Ovary (tissue), 9 donors: ENCODE measurements around the gene FOXD4L3. TPM values are rescaled to one million over a fixed set of nuclear protein-coding genes. Genes with fewer than 3 reads are reported as not detected.
"Not testable (repeated sequence)": the region's sequence is repeated elsewhere in the genome, so short reads cannot be mapped to it uniquely, and the experiment has no call there.

Experiments
- DNase-seq, 5 donors: peaks; one replicate each; pipeline ENCODE4 v3.0.0-alpha.2; 2019 to 2020
- H3K27ac ChIP-seq, 2 donors: fragments of 200-600 bp; one replicate each; pipeline versions ENCODE4 v1.5.1 to v1.8.0; 2019 to 2022
- H3K27me3 ChIP-seq: fragments of 200-600 bp; one replicate; pipeline ENCODE4 v1.8.0; 2022
- H3K36me3 ChIP-seq: fragments of 200-600 bp; sonication (generic); one replicate; pipeline ENCODE4 v1.5.1; 2019
- H3K4me1 ChIP-seq: one replicate; pipeline ENCODE4 v1.8.1; 2013; ENCODE audit warnings: mild to moderate bottlenecking, moderate library complexity; ENCODE audit not compliant: insufficient read depth
- H3K4me3 ChIP-seq: fragments of 200-600 bp; sonication (generic); one replicate; pipeline ENCODE4 v1.5.1; 2017
- H3K9me3 ChIP-seq, 2 donors: fragments of 200-600 bp in 1 of 2; sonication (generic) in 1 of 2; one replicate each; pipeline versions ENCODE4 v1.5.1 to v1.8.1; 2013 to 2019; ENCODE audit warnings: mild to moderate bottlenecking in 1 of 2, moderate library complexity in 1 of 2
- WGBS, 3 donors: extraction: QIAGEN DNeasy Blood & Tissue Kit in 1 of 3; methylation state at CpG; one replicate each; pipeline versions ENCODE4 v1.1.5 to v1.1.7; 2013 to 2017; 5-methylcytosine and 5-hydroxymethylcytosine counted together
- intact Hi-C, 4 donors: fragments of 100-400 bp; cut with DNase I; formaldehyde crosslinking; loops; one replicate each; pipeline versions ENCODE4 v1.11.0 to v1.15.1; 2022 to 2023
- polyA plus RNA-seq, 2 donors: library from polyadenylated mRNA; stranded (reverse); fragments of 200-250 nt in 1 of 2; fragments of 350-450 nt in 1 of 2; fragmentation: Illumina TruSeq in 1 of 2; extraction: RNeasy Lipid Tissue Mini Kit (QIAGEN cat#74804) in 1 of 2; gene quantifications; one replicate each; pipeline ENCODE4 v1.2.3, GENCODE V29; 2013 to 2014
- total RNA-seq, 7 donors: library from RNA; depleted of rRNA in 2 of 7; stranded (reverse); fragments of >200 nt in 2 of 7; fragmentation: NEBNext Ultra II Directional in 3 of 7; extraction: Animal tissue kit (Norgen Biotek cat#: 25700) in 3 of 7; gene quantifications; one replicate each; pipeline versions ENCODE4 v1.1.0 to v1.2.4, GENCODE V29; 2016 to 2023
- TF ChIP-seq, protein P1 (sequence below), 3 donors: fragments of 450-650 bp in 2 of 3; fragments of 200-600 bp in 1 of 3; IDR thresholded peaks; one replicate each; pipeline versions ENCODE4 v1.5.1 to v1.8.0; 2016 to 2022; ENCODE audit warnings: antibody characterized with exemption in 3 of 3, mild to moderate bottlenecking in 1 of 3
- donor health status: DM: no; HTN: no; CAD: no; lungs with moderate emphysema.
- donor health status: DM: no; HTN: no; CAD: no.
- donor health status: Bipolar disorder and iron deficiency.
- donor health status: DM: yes; HTN: yes; CAD: no.
- donor health status: DM: no; HTN: no; CAD: no.
- donor health status: DM: yes; HTN: yes; CAD: no.

Gene FOXD4L3
- total and polyA plus RNA-seq, 9 donors: 0.12 TPM; not detected in 8

GRCh38 chr9:68324518-68324917 lies 21.9 kb downstream of the FOXD4L3 start:
- H3K36me3 ChIP-seq, H3K4me3 ChIP-seq, H3K27me3 ChIP-seq, DNase-seq, H3K9me3 ChIP-seq, H3K27ac ChIP-seq, H3K4me1 ChIP-seq, intact Hi-C loops: not testable (repeated sequence)
- WGBS, 3 donors: 5 to 6% methylated on average over 3 to 6 of the region's 20 CpGs; no CpG with 5 or more reads in 1 of the 3 donors

DNA sequence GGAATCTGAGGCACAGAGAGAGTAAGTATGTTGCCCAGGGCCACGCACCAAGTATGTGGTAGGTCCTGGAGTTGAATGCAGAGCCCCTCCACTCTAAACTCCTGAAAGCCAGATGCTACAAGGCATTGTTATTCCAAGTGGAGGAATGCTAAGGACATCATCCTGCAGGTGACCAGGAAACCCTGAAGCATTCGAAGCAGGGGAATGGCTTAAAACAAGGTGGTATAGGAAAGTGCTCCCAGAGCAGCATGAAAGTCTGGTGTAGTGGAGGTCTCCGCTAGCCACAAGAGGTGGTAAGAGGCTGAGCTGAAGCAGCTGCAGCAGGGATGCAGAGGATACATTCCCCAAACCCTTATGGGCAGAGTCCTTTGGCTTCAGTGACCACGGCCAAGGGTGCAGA lies 26.4 kb downstream of the FOXD4L3 start:
- H3K36me3 ChIP-seq, H3K27me3 ChIP-seq, H3K9me3 ChIP-seq, H3K4me3 ChIP-seq, intact Hi-C loops, H3K4me1 ChIP-seq, H3K27ac ChIP-seq, DNase-seq: not testable (repeated sequence)
- WGBS, 3 donors: 72 to 83% (median 79%) methylated on average over 2 of the region's 4 CpGs

- DNase-seq, H3K4me1 ChIP-seq, H3K27ac ChIP-seq, H3K36me3 ChIP-seq, H3K27me3 ChIP-seq, intact Hi-C loops, H3K4me3 ChIP-seq, H3K9me3 ChIP-seq: not testable (repeated sequence)
- WGBS, 3 donors: 72 to 87% (median 75%) methylated on average over 7 to 11 of the region's 11 CpGs
Measured at GRCh38 chr9:68330531-68331173, 28.0 kb downstream of the FOXD4L3 start.

GRCh38 chr9:68332122-68332521 lies 29.5 kb downstream of the FOXD4L3 start:
- H3K36me3 ChIP-seq, H3K4me1 ChIP-seq, DNase-seq, H3K9me3 ChIP-seq, H3K4me3 ChIP-seq, H3K27me3 ChIP-seq, intact Hi-C loops, H3K27ac ChIP-seq: not testable (repeated sequence)
- WGBS, 3 donors: 78 to 100% (median 82%) methylated on average over 1 of the region's 1 CpG

DNA sequence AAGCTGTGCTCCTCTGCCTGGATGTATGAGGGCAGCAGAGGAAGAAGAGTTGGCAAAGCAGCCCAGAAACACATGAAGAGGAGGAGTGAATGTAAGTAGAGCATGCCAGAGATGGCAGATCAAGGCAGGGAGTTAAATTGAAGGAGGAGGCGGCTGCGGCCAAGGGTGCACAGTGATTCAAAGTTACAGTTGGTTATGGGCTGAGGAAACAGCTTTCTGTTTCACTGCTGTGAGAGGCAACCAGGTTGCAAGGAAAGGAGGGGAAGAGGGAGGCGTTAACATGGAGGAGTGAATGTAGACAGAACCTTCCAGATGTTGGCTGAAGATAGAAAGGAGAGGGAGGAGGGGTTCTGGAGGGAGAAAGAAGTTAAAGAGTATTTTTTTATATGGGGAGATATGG lies 33.3 kb downstream of the FOXD4L3 start:
- H3K36me3 ChIP-seq, H3K27ac ChIP-seq, H3K9me3 ChIP-seq, DNase-seq, H3K4me1 ChIP-seq, H3K27me3 ChIP-seq, H3K4me3 ChIP-seq, intact Hi-C loops: not testable (repeated sequence)
- WGBS, 3 donors: 22 to 31% methylated on average over 3 of the region's 3 CpGs; no CpG with 5 or more reads in 1 of the 3 donors

DNA sequence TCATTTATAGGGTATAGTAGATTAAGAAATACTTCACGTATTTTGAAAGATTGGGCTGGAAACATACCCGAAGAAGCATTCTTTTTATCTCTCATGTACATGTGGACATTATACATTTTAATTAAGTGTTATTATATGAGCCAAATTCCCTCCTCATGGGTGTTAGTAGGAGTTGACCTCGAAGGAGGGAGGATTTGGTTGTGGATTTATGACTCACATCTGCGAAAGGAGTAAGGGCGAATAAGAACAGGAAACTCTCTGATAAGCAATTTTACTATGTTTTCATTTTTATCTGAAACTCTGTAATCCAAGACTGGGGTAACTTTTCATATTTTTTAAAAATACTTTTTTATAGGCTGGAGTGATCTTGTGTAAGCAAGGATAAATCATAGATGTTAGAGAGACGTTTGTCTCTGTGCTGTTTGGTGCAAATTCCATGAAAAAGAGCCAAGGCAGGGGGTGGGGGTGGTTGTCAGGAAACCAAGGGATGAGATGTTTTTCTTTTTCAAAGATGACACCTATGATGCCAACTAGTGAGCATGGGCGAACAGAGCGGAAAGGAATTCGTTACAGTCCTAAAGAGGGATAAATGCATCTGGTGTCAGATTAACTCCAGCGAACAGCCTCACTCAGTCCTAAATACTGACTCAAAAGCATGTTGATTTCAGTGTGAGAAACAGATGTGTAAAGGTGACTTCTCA lies 34.1 kb downstream of the FOXD4L3 start:
- H3K27ac ChIP-seq, intact Hi-C loops, H3K4me3 ChIP-seq, H3K9me3 ChIP-seq, H3K27me3 ChIP-seq, DNase-seq, H3K4me1 ChIP-seq, H3K36me3 ChIP-seq: not testable (repeated sequence)
- WGBS, 3 donors: 1 to 9% (median 5%) methylated on average over 4 to 5 of the region's 10 CpGs

DNA sequence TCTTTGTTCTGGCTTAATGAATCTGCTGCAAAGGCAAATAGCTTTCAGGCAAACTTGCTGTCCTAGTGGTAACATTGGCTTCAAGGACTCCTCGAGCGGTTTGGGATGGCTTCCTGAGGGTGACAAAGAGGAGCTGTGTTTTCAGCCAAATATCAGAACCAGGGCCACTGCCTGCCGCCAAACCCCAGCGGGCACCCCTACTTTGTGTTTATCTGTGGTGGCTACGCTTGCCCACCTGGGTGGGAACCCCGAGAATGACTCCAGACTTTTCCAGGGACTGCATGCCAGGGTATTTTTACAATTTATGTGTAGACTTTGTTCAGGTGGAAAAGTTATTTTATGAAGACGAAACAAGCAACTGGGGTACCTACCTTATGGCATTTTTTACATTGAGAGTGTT lies 35.3 kb downstream of the FOXD4L3 start:
- H3K4me3 ChIP-seq, H3K27ac ChIP-seq, H3K4me1 ChIP-seq, intact Hi-C loops, DNase-seq, H3K36me3 ChIP-seq, H3K27me3 ChIP-seq, H3K9me3 ChIP-seq: not testable (repeated sequence)
- 89 to 93% (median 90%) methylated on average over 7 of the region's 7 CpGs for WGBS, 3 donors

DNA sequence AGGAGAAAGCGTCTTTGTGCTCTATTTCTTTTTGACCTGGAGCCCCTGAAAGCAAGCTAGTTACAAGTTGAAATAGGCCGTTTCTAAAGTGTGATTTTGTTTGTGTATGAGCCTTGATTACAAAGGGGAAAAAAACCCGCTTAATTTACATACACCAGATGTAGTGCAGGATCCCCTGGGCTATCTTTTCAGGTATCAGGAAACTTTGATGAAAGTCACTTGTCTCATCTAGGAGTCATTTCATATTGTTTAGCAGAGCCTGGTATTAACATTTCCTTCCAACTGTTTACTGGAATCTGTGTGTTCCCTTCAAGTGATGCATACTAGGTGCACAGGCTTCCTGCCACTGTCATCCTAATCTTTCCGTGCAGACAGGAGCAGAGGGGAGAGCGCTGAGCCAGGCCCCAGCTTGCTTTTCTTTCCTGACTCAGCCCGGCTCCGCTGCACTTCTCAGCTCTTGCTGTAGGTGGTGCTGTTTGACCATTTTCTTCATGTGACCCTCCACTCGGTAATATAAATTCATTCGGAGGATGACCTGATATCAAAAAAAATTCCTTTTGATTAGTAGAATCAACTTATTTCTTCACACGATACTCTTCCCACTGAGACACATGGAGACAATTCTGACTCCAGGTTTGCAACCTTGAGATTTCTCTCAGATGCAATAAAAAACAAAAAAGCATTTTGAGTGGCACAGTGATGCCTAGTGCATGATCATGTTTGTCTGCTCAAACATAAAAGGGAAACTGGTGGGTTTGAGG lies 39.8 kb downstream of the FOXD4L3 start:
- H3K27me3 ChIP-seq, intact Hi-C loops, H3K9me3 ChIP-seq, H3K4me3 ChIP-seq, H3K27ac ChIP-seq, H3K36me3 ChIP-seq, DNase-seq, H3K4me1 ChIP-seq: not testable (repeated sequence)
- 11 to 13% (median 13%) methylated on average over 4 to 7 of the region's 10 CpGs for WGBS, 3 donors
- TF ChIP-seq, protein P1, sequence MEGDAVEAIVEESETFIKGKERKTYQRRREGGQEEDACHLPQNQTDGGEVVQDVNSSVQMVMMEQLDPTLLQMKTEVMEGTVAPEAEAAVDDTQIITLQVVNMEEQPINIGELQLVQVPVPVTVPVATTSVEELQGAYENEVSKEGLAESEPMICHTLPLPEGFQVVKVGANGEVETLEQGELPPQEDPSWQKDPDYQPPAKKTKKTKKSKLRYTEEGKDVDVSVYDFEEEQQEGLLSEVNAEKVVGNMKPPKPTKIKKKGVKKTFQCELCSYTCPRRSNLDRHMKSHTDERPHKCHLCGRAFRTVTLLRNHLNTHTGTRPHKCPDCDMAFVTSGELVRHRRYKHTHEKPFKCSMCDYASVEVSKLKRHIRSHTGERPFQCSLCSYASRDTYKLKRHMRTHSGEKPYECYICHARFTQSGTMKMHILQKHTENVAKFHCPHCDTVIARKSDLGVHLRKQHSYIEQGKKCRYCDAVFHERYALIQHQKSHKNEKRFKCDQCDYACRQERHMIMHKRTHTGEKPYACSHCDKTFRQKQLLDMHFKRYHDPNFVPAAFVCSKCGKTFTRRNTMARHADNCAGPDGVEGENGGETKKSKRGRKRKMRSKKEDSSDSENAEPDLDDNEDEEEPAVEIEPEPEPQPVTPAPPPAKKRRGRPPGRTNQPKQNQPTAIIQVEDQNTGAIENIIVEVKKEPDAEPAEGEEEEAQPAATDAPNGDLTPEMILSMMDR (IDR thresholded peaks at IDR 0.05): peak in 1 of 3 donors; percentile 19

DNA sequence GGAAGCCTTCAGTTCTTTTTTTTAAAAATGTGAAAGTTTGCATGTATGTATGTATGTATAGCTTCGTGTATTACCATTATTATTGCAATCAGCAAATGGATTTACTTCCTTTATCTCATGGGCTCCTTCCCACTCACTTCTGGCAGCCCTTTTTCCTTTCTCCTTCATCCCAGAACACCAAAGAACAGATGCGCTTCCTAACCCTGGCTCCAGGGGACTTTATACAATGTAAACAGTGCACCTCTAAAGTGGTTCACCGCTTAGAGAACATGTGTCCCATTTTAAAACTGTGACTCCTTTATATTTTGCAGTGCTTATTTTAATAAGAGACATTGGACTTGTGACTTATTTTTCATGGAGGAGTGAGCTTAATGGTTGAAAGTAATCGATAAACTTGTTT lies 40.6 kb downstream of the FOXD4L3 start:
- H3K4me3 ChIP-seq, H3K9me3 ChIP-seq, H3K4me1 ChIP-seq, H3K27ac ChIP-seq, H3K27me3 ChIP-seq, H3K36me3 ChIP-seq, intact Hi-C loops, DNase-seq: not testable (repeated sequence)
- WGBS, 3 donors: 69 to 77% (median 70%) methylated on average over 3 to 4 of the region's 4 CpGs

- H3K27me3 ChIP-seq, H3K27ac ChIP-seq, H3K9me3 ChIP-seq, H3K4me1 ChIP-seq, intact Hi-C loops, H3K36me3 ChIP-seq, H3K4me3 ChIP-seq, DNase-seq: not testable (repeated sequence)
- 43 to 59% (median 47%) methylated on average over 3 to 4 of the region's 4 CpGs for WGBS, 3 donors
Measured at GRCh38 chr9:68343992-68344391, 41.3 kb downstream of the FOXD4L3 start.
